HG03575 (cell line): ENCODE measurements around the gene HMCN1.
"Not testable (repeated sequence)": the region's sequence is repeated elsewhere in the genome, so short reads cannot be mapped to it uniquely, and the experiment has no call there.

Experiments used
- ATAC-seq: cut with Tn5 transposase; IDR thresholded peaks from one replicate; pipeline ENCODE4 v1.9.1; 2021; ENCODE audit not compliant: unreplicated experiment, insufficient number of reproducible peaks, low FRiP score; ENCODE audit errors: extremely low read depth

The HMCN1 gene

GRCh38 chr1:185790194-185790735 is 56.1 kb downstream of the HMCN1 start:
- no peak for ATAC-seq

GRCh38 chr1:185792040-185792439 is 57.8 kb downstream of the HMCN1 start:
- ATAC-seq: no peak

GRCh38 chr1:185794495-185794894 is 60.3 kb downstream of the HMCN1 start:
- ATAC-seq: not testable (repeated sequence)

- ATAC-seq: no peak
These were observed 61.0 kb downstream of the HMCN1 start for GRCh38 chr1:185795181-185795580.

GRCh38 chr1:185798505-185798904 is 64.3 kb downstream of the HMCN1 start:
- no peak for ATAC-seq

- no peak for ATAC-seq
These were observed 69.0 kb downstream of the HMCN1 start for GRCh38 chr1:185803241-185803640.

- ATAC-seq: no peak
These were observed 70.0 kb downstream of the HMCN1 start for GRCh38 chr1:185804206-185804605.

- no peak for ATAC-seq
These were observed 70.4 kb downstream of the HMCN1 start for GRCh38 chr1:185804608-185805007.

GRCh38 chr1:185807275-185807674 is 73.1 kb downstream of the HMCN1 start:
- no peak for ATAC-seq

GRCh38 chr1:185808631-185809030 is 74.4 kb downstream of the HMCN1 start:
- no peak for ATAC-seq

- ATAC-seq: no peak
These were observed 77.0 kb downstream of the HMCN1 start for GRCh38 chr1:185811073-185811709.

- no peak for ATAC-seq
These were observed 78.7 kb downstream of the HMCN1 start for GRCh38 chr1:185812934-185813333.

GRCh38 chr1:185813401-185813979 is 79.3 kb downstream of the HMCN1 start:
- no peak for ATAC-seq

GRCh38 chr1:185816460-185816859 is 82.3 kb downstream of the HMCN1 start:
- no peak for ATAC-seq

GRCh38 chr1:185819798-185820197 is 85.6 kb downstream of the HMCN1 start:
- no peak for ATAC-seq

GRCh38 chr1:185821612-185822385 is 87.6 kb downstream of the HMCN1 start:
- no peak for ATAC-seq

- no peak for ATAC-seq
These were observed 89.3 kb downstream of the HMCN1 start for GRCh38 chr1:185823467-185823866.

- ATAC-seq: no peak
These were observed 89.9 kb downstream of the HMCN1 start for GRCh38 chr1:185824106-185824505.

GRCh38 chr1:185825556-185825955 is 91.4 kb downstream of the HMCN1 start:
- no peak for ATAC-seq

GRCh38 chr1:185834371-185834905 is 100.2 kb downstream of the HMCN1 start:
- no peak for ATAC-seq
